Fibroblast of skin of scalp (primary cell): Measurements from ENCODE around the gene SEMA3B.
A peak's percentile ranks its signal among the peaks of the same experiment; 100 is the strongest.

Source experiments
- DNase-seq: peaks from one replicate; pipeline ENCODE4 v3.0.0-alpha.2; 2013

The SEMA3B gene

DNA sequence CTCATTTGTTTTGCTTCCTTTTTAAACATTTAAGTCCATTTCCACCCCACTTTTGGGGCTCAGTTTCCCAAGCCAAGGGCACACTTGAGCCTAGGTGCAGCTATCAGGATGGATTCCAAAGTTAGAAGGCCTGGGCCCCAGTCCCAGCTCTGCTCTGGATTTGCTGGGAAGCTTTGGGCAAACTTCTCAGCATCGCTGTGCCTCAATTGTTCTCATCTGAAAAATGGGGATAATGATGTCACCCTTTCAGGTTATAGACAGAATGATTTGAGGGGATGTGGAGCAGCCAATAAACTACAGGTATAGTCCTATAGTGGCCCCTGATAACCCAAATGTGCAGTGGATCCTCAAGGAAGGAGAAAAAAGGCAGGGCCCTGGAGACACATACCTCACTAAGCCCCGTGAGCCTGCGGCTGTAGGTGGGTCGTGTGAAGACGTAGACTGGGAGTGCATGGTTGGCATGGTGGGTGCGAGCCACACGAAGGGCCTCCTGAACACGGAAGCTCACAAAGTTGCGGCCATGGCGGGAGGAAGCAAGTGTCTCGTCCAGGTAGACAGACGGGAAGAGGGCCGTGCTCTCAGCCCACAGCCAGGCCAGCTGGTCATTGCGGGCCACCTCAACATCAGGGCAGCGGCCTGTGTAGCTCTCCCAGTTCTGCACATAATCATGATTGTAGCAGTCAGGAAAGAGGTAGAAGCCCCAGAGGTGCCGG lies 50.4 kb downstream of the SEMA3B start:
- DNase-seq, result no peak

DNA sequence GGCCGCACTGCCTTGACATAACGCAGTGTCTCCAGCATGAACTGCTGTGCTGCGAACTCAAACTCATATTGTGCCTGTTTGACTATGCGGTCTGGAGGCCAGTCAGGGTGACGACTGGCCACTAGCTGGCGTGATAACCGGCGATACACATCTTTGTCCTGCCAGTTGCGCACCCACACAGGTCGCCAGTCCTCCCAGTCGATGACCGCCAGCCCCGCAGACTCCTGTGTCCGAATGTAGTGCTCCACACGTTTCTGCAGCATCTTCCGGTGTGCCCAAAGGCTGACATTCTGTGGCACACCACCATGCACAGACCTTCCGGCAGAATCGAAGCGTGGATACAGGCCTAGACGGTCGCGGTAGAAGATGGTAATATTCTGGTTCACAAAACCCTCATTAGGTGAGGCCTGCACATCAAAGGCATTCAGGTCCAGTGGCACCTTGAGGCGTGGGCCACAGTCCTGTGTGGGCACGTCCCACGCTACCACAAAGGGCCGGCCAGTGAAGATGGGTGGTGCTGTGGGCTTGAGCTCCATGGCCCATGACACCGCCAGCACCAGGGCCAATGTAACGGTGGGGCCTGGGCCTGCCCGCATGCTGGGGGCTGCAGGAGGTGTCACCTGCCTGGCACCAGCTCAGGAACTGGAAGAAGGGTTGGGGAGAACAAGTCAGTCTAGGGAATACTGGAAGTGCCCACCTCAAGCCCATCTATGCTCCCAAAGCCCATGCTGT lies 51.1 kb downstream of the SEMA3B start:
- no peak for DNase-seq

DNA sequence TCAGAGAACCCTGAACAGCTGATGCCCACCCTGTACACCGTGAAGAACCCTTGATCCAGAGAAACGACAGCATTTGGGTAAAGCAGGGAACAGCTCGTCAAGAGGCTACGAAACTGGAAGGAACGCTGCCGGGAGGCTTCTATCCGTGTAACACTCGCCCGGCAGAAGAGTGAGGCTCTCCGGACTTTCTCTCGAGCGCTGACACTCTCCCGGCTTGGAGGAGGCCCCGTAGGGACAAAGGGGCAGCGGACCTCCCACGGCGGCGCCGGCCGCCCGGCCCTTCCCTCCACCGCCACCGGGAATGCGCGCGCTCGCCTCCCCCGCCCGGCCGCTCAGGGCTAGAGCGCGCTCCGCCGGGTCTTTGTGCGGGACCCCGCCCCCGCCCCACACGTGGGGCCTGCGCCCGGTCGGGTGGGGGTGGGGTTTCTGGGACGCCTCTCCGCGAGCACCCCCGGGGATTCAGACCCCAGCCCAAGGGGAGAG lies 51.9 kb downstream of the SEMA3B start:
- peak; percentile 77 for DNase-seq

DNA sequence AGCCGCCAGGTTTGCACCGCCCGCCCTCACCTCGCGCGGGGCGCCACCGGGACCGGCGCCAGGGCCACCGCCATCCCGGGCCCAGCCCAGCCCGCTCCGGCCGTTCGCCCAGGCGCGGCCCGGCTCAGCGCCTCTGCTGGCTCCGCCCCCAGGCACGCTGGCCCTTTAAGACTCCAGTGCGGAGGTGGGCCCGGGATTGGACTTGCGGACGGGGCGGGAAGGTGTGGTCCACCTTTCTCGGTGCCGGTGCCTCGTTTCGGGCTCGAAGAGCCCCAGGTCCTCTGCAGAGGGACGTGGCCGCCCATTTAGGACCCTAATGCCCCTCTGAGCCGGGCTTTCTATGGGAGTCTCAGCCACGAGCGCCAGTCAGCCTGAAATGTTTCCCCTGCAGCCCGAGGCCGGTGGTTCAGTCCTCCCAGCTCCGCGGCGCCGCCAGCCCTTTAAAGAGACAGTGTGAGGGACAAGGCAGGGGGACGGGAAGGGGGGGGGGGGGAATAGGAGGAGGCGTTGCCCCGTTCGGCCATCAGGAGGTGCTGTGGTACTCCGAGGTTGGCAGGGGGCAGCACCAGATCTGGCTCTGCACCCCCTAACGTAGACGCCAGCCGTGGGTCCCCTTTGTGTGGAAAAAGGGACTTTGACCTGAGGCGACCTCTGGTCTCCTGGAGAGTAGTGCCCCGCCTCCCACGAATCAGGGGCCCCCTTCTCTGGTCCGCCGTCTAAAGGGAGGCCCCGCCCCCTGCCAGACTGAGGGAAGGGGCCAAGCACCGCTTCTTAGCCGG lies 52.6 kb downstream of the SEMA3B start:
- DNase-seq, result peak; percentile 91

DNA sequence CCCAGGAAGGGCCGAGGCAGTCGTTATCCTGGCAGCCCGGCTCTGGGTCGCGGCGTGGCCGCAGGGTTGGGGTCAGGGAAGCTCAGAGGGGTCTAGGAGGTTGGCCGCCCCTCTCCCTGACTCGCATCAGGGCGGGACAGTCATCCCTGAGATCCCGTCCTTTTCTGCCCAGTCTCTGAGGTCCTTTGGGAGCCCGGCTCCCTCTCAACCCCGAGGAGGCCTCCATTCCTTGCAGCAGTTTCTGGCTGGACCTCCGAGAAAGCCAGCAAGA lies 53.1 kb downstream of the SEMA3B start:
- no peak for DNase-seq

DNA sequence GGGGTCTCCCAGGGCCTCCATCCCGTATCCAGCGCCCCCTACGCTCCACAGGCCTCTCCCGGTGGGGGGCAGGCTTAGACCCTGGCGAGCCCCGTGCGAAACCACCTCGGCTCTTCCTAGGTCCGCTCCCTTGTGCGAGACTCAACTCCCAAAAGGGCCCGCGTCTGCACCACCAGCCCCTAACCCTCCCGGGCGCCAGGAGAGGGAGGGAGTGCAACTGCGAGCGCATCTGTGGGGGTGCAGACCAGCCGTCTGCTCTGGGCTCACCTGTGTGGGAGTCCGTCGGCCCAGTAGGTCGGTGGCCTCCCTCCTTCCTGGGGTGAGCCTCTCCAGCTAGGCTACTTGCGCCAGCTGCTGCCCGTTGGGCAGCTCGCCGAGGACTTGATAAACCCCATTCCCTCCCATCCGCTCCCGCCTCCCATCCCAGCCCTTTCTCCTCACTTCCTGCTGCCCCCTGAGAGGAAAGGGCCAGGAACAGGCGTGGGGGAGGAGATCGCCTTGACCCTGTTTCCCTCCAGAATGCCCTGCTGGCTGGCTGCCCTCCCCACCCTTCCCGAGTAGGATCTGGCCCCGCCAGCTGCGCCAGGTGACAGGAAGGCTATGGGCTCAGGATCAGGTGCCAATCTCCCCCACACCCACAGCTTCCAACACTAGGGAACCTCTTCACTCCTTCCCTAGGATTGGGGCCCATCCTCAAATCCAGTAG lies 53.6 kb downstream of the SEMA3B start, which contains the start of gene HYAL2:
HYAL2 (minus strand) TSS at position 360 of the 706 bp plus-strand sequence. CDS start 2,256 bp downstream, outside the sequence.
- DNase-seq, result no peak

DNA sequence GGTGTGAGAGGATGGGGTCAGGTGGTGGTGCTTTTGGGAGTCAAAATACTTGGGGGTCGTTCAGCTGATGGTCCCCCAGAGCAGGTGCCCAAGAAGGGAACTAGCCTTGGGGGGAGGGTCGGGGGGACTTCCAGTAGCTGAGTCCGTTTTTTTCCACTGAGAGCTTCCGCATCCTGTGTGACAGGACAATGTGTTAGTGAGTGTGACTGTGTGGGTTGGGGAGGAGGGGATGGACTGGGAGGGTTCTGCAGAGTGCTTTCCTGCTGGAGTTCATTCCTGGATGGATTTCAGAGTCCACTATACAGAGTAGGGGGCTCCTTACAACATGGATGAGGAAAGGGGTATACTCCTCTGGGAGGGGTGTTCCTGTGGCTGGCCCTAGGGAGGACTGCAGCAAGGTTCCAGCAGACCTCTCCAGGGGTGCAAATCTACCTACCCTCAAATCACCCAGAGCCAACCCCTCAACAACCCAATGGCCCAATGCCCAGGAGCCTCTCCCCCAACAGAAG lies 54.2 kb downstream of the SEMA3B start:
- no peak for DNase-seq

DNA sequence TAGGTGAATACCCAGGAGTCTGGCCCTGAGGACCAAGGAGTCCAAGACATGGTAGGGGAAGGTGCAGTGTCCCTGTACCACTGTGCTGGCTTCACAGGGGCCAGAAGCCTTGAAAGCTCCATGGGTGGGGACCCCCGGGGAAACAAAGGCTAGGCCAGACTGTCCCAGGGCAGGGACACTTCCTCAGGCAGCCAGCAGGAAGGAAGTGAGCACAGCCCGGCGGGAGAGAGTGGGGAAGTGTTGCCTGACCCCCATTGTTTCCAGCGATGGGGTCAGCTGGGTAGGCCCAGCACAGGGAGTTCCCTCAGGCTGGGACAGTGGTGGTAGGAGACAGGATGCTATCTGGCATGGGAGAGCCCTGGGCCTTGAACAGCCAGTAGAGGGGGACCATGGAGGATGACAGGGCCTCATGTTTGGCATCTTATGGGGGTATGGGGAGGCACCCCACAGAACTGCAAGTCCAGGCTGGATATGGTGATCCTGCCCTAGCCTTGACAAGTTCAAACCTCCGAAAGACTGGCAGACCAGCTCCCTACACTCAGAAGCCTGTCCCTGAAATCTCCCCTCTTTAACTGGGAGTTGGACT lies 54.8 kb downstream of the SEMA3B start:
- no peak for DNase-seq

DNA sequence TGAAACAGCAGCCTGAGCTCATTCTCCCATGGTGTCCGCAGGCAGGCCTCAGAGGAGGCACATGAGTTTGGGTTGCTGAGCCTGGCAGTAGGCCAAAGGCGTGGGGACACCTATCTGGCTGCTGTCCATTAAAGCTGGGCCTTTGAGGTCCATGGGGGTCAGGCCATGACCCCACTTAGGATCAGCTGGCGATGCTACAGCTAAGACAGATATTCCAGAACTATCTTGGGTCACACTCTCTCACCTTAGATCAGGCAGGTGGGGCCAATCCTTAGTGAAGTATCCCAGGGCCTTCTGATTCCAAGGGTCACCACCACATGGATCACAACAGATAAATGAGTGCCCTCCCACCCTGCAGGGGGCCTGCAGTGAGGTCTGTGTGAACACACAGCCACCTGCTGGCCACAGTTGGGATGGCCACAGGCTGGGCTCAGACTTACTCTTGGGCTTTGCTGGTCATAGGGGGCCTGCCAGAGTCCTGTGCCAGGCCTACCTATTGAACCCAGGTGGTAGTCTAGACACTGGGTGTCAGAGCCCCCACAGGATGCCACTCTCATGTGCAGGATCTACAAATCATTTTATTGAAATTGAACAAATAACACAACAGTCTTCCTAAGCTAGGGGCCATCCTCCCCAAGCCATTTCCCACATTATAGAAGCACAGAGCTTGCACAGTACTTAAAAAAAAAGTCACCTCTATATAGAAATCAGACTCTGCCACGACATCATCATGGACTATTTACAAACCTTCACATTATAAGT lies 55.6 kb downstream of the SEMA3B start:
- DNase-seq, result peak; percentile 78

DNA sequence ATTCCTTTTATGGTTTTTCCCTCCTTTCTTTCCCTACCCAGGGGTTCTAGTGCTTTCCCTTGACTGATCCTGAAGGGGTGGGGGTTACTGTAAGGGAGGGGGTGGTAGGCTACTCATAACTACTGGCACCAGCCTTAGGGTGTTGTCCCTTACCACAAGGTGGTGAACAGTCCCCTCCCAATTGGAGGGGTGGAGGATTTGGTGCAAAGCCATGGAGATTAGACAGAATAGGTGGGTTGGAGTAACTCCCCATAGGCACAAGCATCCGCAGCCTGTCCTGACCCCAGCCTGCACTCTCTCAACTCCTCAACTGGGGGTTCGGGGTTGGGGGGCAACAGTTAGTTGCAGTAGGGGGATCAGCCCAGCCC lies 56.1 kb downstream of the SEMA3B start:
- no peak for DNase-seq

DNA sequence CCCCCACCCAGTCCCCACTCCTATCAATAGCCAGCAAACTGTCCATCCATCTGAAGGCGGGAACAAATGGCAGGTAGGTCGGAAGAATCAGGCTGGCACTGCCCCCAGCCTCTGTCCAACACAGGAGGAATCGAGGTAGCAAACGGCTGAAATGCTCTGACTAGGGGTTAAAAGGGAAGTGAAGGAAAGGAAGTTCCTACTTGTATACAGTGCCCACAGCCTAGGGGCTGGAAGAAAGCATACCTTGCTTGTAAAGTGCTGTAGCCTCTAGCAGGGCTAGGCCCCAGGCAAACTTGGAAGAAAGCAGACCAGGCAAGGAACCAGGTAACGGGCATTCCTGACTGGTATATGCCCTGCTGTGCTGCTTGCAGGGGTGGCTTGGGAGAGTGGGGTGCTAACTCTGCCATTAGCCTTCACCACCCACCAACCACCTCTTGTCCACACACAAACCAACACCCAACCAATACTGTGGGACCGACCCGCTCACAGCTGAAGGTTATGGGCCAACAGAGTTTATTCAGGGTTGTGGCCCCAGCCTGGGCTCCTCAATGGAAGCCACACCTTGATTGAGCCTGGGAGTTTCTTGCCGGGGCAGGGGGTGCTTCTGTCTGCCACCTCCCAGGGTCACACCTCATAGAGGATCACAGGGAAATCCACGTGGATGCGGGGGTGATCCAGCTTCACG lies 56.7 kb downstream of the SEMA3B start:
- no peak for DNase-seq

DNA sequence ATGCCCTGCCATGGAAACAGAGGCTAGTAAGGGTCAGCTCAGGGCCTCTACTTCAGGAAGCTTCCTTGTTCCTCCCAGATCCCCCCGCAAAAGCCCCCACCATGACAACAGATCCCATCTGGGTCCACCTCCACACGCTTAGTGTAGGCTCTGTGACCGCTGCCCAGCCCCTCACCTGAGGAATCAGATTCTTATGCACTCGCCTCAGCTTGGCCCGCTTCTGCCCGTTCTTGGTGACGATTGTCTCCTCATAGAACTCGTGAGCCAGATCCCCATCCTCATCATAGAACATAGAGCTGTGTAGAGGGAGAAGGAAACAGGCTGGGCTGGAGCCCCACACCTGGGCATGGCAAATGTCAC lies 57.2 kb downstream of the SEMA3B start:
- no peak for DNase-seq

DNA sequence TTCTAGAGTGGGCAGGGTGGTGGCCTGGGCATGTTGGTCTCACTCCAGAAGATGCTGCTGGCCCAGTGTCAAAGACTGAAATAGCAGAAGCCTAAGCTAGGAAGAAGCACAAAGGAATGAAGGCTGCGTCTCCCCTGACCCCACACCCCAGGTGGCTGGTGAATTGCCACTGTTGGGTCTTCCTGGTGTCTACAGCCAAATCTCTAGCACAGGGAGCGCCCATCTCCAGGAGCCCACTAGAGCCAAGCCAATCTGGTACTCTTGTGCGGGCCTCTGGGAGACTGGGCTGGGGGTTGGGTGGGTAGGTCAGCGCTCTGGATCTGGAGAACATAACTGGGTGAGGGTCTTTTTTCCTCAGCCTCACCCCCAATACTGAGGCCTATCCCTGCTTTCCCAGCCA lies 58.2 kb downstream of the SEMA3B start:
- DNase-seq, result no peak
